Upper lobe of left lung (tissue), 6 donors: Measurements from ENCODE around the gene ATP1A1. TPM values are rescaled to one million over a fixed set of nuclear protein-coding genes. Genes with fewer than 3 reads are reported as not detected.

ENCODE experiments used
- ATAC-seq, 2 donors: fragments of 200-7000 bp; cut with Tn5 transposase; one replicate each; pipeline ENCODE4 v1.9.1; 2022; ENCODE audit warnings: mild to moderate bottlenecking in 2 of 2, moderate library complexity in 2 of 2; ENCODE audit not compliant: low FRiP score in 2 of 2
- DNase-seq, 2 donors: peaks; one replicate each; pipeline ENCODE4 v3.0.0-alpha.2; 2019 to 2020
- H3K27ac ChIP-seq, 4 donors: fragments of 200-600 bp; sonication (generic); one replicate each; pipeline ENCODE4 v1.5.1; 2016 to 2019
- H3K27me3 ChIP-seq, 4 donors: fragments of 200-600 bp; sonication (generic); one replicate each; pipeline ENCODE4 v1.5.1; 2017 to 2019
- H3K36me3 ChIP-seq, 4 donors: fragments of 200-600 bp; sonication (generic); one replicate each; pipeline ENCODE4 v1.5.1; 2016 to 2019
- H3K4me1 ChIP-seq, 4 donors: fragments of 200-600 bp; sonication (generic); one replicate each; pipeline ENCODE4 v1.5.1; 2018 to 2019
- H3K4me3 ChIP-seq, 4 donors: fragments of 200-600 bp; sonication (generic); one replicate each; pipeline ENCODE4 v1.5.1; 2017 to 2019; ENCODE audit warnings: mild to moderate bottlenecking in 2 of 4, moderate library complexity in 1 of 4
- H3K9me3 ChIP-seq, 4 donors: fragments of 200-600 bp; sonication (generic); one replicate each; pipeline ENCODE4 v1.5.1; 2018 to 2019
- CTCF ChIP-seq, 6 experiments: fragments of 450-650 bp in 4 of 6; fragments of 200-600 bp in 2 of 6; sonication (generic) in 2 of 6; IDR thresholded peaks; one replicate each; pipeline ENCODE4 v1.5.1; 2016 to 2019; ENCODE audit warnings: antibody characterized with exemption in 6 of 6
- EP300 ChIP-seq, 4 donors: sonication (generic); formaldehyde crosslinking; IDR thresholded peaks; one replicate each; pipeline ENCODE4 v1.5.1; 2017; ENCODE audit warnings: antibody characterized with exemption in 4 of 4, control low read depth in 2 of 4
- POLR2A ChIP-seq, 4 donors: fragments of 450-650 bp; IDR thresholded peaks; one replicate each; pipeline ENCODE4 v1.5.1; 2016 to 2017; ENCODE audit warnings: antibody characterized with exemption in 4 of 4, mild to moderate bottlenecking in 2 of 4
- POLR2AphosphoS5 ChIP-seq, 2 donors: sonication (generic); formaldehyde crosslinking; IDR thresholded peaks; one replicate each; pipeline ENCODE4 v1.5.1; 2017; ENCODE audit warnings: antibody characterized with exemption in 2 of 2
- WGBS, 2 donors: methylation state at CpG; one replicate each; pipeline ENCODE4 v1.1.5; 2017 to 2018; 5-methylcytosine and 5-hydroxymethylcytosine counted together
- total RNA-seq, 6 donors: library from RNA; depleted of rRNA in 4 of 6; stranded (reverse); fragments of >200 nt in 4 of 6; gene quantifications; one replicate each; pipeline versions ENCODE4 v1.1.0 to v1.2.1, GENCODE V29; 2016 to 2021
- donor health status: DM: no; HTN: no; CAD: no; lungs with moderate emphysema.
- donor health status: DM: no; HTN: yes; CAD: no; lungs with severe emphysema.

The ATP1A1 gene
- total RNA-seq, 6 donors from 2014 or later: 383 to 829 (median 696) TPM

- DNase-seq (no peak), ATAC-seq (no peak)
- no peaks in the 10 kb centered on the region for H3K9me3 ChIP-seq
- H3K27me3 ChIP-seq: no peaks in the 10 kb centered on the region
- no peaks in the 10 kb centered on the region for H3K4me1 ChIP-seq
- H3K4me3 ChIP-seq: no peak overlapping the region
- WGBS, 2 donors: 92 to 96% methylated on average over 4 of the region's 4 CpGs
- H3K36me3 ChIP-seq: no peaks in the 10 kb centered on the region
- TF ChIP-seq CTCF (IDR thresholded peaks at IDR 0.05): no peak
- no peak for TF ChIP-seq POLR2AphosphoS5 (IDR thresholded peaks at IDR 0.05)
- no peak for TF ChIP-seq EP300 (IDR thresholded peaks at IDR 0.05)
- TF ChIP-seq POLR2A (IDR thresholded peaks at IDR 0.05): no peak
- H3K27ac ChIP-seq: no peak overlapping the region
These were observed 67.7 kb downstream of the ATP1A1 start for GRCh38 chr1:116440731-116441130.

DNA sequence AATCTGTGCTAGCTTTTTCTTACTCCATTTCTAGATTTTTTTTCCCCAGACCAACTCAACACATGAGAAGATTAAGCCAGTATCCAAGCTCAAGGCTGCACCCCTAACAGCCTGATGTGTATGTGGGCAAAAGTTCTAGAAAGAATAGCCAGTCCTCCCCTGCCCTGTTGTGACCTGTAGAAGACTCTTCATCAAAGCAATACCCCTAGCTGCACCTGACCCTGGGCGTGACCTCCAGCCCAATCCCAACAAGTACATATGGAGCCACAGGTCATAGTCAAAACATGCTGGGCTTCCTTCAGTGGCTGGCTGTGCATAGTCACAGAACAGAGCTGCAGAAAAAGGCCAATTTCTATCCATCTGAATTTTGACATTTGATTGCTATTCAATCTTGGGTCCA, 72.5 kb downstream of the ATP1A1 start:
- 92% methylated on average over 1 of the region's 1 CpG; no CpG with 5 or more reads in 1 of the 2 donors for WGBS, 2 donors
- H3K4me3 ChIP-seq: no peak overlapping the region
- no peaks in the 10 kb centered on the region for H3K9me3 ChIP-seq
- TF ChIP-seq POLR2AphosphoS5 (IDR thresholded peaks at IDR 0.05) (no peak), CTCF (IDR thresholded peaks at IDR 0.05) (no peak), EP300 (IDR thresholded peaks at IDR 0.05) (no peak), POLR2A (IDR thresholded peaks at IDR 0.05) (no peak)
- H3K27me3 ChIP-seq: no peaks in the 10 kb centered on the region
- no peak overlapping the region for H3K27ac ChIP-seq
- no peak for DNase-seq
- H3K36me3 ChIP-seq: no peaks in the 10 kb centered on the region
- no peak for ATAC-seq
- peaks cover 0 to 7% (median 2%) of the 10 kb centered on the region in 4 donors for H3K4me1 ChIP-seq

DNA sequence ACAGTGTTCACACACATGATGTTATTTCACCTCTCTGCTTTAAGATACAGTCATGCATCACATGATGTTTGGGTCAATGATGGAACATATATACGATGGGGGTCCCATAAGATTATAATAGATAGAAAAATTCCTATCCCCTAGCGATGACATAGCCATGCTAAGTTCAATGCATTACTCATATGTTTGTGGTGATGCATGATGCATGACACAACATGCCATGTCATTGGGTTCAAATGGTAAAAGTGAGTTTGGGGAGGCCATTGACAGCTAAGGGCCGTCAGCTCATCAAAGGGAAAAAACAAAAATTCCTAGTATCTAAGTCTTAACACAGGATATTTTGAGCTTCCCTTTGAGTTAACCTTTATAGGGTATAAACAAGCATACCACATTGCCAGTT, 73.6 kb downstream of the ATP1A1 start:
- no peak for DNase-seq
- ATAC-seq: no peak
- peaks cover 0 to 7% (median 2%) of the 10 kb centered on the region in 4 donors for H3K4me1 ChIP-seq
- H3K4me3 ChIP-seq: no peak overlapping the region
- TF ChIP-seq EP300 (IDR thresholded peaks at IDR 0.05): no peak
- no peak for TF ChIP-seq POLR2AphosphoS5 (IDR thresholded peaks at IDR 0.05)
- no peak for TF ChIP-seq CTCF (IDR thresholded peaks at IDR 0.05)
- no peaks in the 10 kb centered on the region for H3K9me3 ChIP-seq
- no peaks in the 10 kb centered on the region for H3K27me3 ChIP-seq
- no peak overlapping the region for H3K27ac ChIP-seq
- no peaks in the 10 kb centered on the region for H3K36me3 ChIP-seq
- 90 to 94% methylated on average over 3 of the region's 3 CpGs for WGBS, 2 donors

DNA sequence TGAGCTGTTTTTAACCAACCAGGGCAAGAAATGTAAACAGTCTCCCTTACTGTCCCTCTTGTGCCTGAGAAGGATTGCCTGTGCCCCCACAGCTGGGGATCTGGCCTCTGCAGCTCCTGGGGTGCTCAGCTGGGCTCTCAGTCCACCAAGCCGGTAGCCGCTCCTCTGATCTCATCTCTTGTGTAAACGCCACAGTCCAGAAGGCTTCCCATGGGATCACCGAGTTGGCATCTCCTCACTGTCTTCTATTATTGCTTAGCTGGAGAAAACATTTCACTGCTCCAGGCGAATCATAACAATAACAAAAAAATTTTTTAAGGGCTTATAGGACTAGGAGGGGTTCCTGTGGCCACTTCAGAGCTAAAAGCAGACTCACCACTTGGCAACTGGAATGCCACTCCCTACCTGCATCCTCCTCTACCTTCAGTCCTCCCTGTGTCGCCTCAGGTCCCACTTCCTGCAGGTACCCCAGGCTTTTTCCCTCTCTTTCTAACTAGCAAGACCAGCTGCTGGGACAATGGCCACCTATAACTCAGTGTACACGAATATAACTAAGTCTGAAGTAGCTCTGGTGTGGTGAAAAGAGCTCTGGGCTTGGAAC, 75.8 kb downstream of the ATP1A1 start:
- ATAC-seq: peak in 1 of 2 donors; percentile 25
- Histone ChIP-seq H3K27me3 (no peaks in the 10 kb centered on the region), H3K4me1 (peaks cover 0 to 7% (median 2%) of the 10 kb centered on the region in 4 donors), H3K9me3 (no peaks in the 10 kb centered on the region), H3K36me3 (no peaks in the 10 kb centered on the region), H3K27ac (no peak overlapping the region), H3K4me3 (no peak overlapping the region)
- DNase-seq: no peak
- 49 to 60% methylated on average over 7 of the region's 7 CpGs for WGBS, 2 donors
- TF ChIP-seq POLR2A (IDR thresholded peaks at IDR 0.05) (no peak), CTCF (IDR thresholded peaks at IDR 0.05) (no peak), EP300 (IDR thresholded peaks at IDR 0.05) (no peak), POLR2AphosphoS5 (IDR thresholded peaks at IDR 0.05) (no peak)

- ATAC-seq: no peak
These were observed 76.5 kb downstream of the ATP1A1 start for GRCh38 chr1:116449578-116449977.

More at GRCh38 chr1:116449578-116449977, 76.5 kb downstream of the ATP1A1 start:
- no peak overlapping the region for H3K27ac ChIP-seq
- no peak for DNase-seq
- peaks cover 0 to 7% (median 2%) of the 10 kb centered on the region in 4 donors for H3K4me1 ChIP-seq
- H3K36me3 ChIP-seq: no peaks in the 10 kb centered on the region
- no peaks in the 10 kb centered on the region for H3K9me3 ChIP-seq
- peak in 1 of 4 donors; percentile 67 for TF ChIP-seq EP300 (IDR thresholded peaks at IDR 0.05)
- TF ChIP-seq CTCF (IDR thresholded peaks at IDR 0.05): no peak
- H3K27me3 ChIP-seq: no peaks in the 10 kb centered on the region
- no peak overlapping the region for H3K4me3 ChIP-seq
